HG03175 (cell line): ENCODE measurements around the gene CBX8.
"Not testable (repeated sequence)": the region's sequence is repeated elsewhere in the genome, so short reads cannot be mapped to it uniquely, and the experiment has no call there.

ENCODE experiments used
- ATAC-seq: cut with Tn5 transposase; IDR thresholded peaks from one replicate; pipeline ENCODE4 v1.9.1; 2021; ENCODE audit warnings: mild to moderate bottlenecking, moderate library complexity; ENCODE audit not compliant: unreplicated experiment

Gene CBX8

GRCh38 chr17:79781736-79782575 is 14.9 kb downstream of the CBX8 start:
- no peak for ATAC-seq

GRCh38 chr17:79781012-79781650 is 15.7 kb downstream of the CBX8 start:
- ATAC-seq = no peak

GRCh38 chr17:79779661-79780365 is 17.1 kb downstream of the CBX8 start:
- no peak for ATAC-seq

GRCh38 chr17:79779084-79779529 is 17.8 kb downstream of the CBX8 start:
- no peak for ATAC-seq

GRCh38 chr17:79778504-79779083 is 18.3 kb downstream of the CBX8 start:
- no peak for ATAC-seq

- ATAC-seq = peak; percentile 70
Observed at GRCh38 chr17:79777894-79778503, 18.9 kb downstream of the CBX8 start, which contains the start of gene CBX2. Gene CBX2 (plus strand): TSS chr17:79778148. CDS start chr17:79778236, 88 bp downstream.

- peak; percentile 13 for ATAC-seq
Observed at GRCh38 chr17:79777120-79777893, 19.6 kb downstream of the CBX8 start.

- ATAC-seq = no peak
Observed at GRCh38 chr17:79776376-79777119, 20.3 kb downstream of the CBX8 start.

- ATAC-seq = no peak
Observed at GRCh38 chr17:79775632-79776031, 21.2 kb downstream of the CBX8 start.

- ATAC-seq = no peak
Observed at GRCh38 chr17:79774561-79774975, 22.3 kb downstream of the CBX8 start.

GRCh38 chr17:79772726-79773125 is 24.2 kb downstream of the CBX8 start:
- not testable (repeated sequence) for ATAC-seq

- no peak for ATAC-seq
Observed at GRCh38 chr17:79771276-79771675, 25.6 kb downstream of the CBX8 start.

GRCh38 chr17:79769570-79770506 is 27.0 kb downstream of the CBX8 start:
- no peak for ATAC-seq

- ATAC-seq = no peak
Observed at GRCh38 chr17:79765708-79766107, 31.2 kb downstream of the CBX8 start.

- no peak for ATAC-seq
Observed at GRCh38 chr17:79761894-79762589, 34.8 kb downstream of the CBX8 start.

- no peak for ATAC-seq
Observed at GRCh38 chr17:79760197-79760906, 36.5 kb downstream of the CBX8 start.

GRCh38 chr17:79758271-79758670 is 38.6 kb downstream of the CBX8 start:
- no peak for ATAC-seq
